ENCODE data around the gene DLG2.

Gene DLG2

DNA sequence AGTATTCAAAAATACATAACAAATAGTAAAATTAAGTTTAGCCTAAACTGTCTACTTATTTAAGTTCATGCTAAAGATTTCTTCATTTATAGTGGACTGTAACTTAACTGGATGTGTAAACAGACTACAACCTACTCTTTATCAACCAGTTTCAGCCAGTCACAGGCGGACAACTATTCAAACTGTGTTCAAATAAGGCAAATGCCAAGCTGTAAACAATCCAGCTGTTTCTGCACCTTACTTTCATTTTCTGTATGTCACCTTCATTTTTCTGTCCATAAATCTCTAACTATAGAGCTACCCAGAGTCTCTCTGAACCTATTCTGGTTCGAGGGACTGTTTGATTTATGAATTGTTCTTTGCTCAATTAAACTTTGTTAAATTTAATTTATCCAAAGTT is 992.8 kb downstream of the DLG2 start:
- Histone ChIP-seq H3K9me2 (replicated peaks; ENCODE audit: control insufficient read depth, low read length) (no peaks in the 10 kb centered on the region), H3K27ac (ENCODE audit: low read depth, low read length) (no peak overlapping the region), H3K27me3 (ENCODE audit: control insufficient read depth, low read length) (peaks cover 7% of the 10 kb centered on the region), H4K20me1 (ENCODE audit: control insufficient read depth, insufficient read depth, low read depth, low read length) (no peaks in the 10 kb centered on the region), H3K9me3 (ENCODE audit: control insufficient read depth, insufficient read depth, low read length) (no peaks in the 10 kb centered on the region), H3K4me3 (ENCODE audit: low read length) (no peak overlapping the region), H3K4me2 (ENCODE audit: low read length) (no peak overlapping the region), H3K4me1 (ENCODE audit: control insufficient read depth, low read length) (no peaks in the 10 kb centered on the region), H3F3A (ENCODE audit: control insufficient read depth, insufficient read depth) (no peaks in the 10 kb centered on the region), H3K79me2 (ENCODE audit: control insufficient read depth, low read length) (no peaks in the 10 kb centered on the region), H3K36me3 (ENCODE audit: control insufficient read depth, low read length) (no peaks in the 10 kb centered on the region)
- TF ChIP-seq, protein P1, sequence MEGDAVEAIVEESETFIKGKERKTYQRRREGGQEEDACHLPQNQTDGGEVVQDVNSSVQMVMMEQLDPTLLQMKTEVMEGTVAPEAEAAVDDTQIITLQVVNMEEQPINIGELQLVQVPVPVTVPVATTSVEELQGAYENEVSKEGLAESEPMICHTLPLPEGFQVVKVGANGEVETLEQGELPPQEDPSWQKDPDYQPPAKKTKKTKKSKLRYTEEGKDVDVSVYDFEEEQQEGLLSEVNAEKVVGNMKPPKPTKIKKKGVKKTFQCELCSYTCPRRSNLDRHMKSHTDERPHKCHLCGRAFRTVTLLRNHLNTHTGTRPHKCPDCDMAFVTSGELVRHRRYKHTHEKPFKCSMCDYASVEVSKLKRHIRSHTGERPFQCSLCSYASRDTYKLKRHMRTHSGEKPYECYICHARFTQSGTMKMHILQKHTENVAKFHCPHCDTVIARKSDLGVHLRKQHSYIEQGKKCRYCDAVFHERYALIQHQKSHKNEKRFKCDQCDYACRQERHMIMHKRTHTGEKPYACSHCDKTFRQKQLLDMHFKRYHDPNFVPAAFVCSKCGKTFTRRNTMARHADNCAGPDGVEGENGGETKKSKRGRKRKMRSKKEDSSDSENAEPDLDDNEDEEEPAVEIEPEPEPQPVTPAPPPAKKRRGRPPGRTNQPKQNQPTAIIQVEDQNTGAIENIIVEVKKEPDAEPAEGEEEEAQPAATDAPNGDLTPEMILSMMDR (IDR thresholded peaks at IDR 0.05; ENCODE audit: low read depth, low read length, poor library complexity, severe bottlenecking): no peak
- TF ChIP-seq EZH2phosphoT487 (IDR thresholded peaks at IDR 0.05; ENCODE audit: borderline replicate concordance, low read length): no peak

- TF ChIP-seq, protein P1 (IDR thresholded peaks at IDR 0.05; ENCODE audit: low read depth, low read length, poor library complexity, severe bottlenecking): no peak
- no peak for TF ChIP-seq EZH2phosphoT487 (IDR thresholded peaks at IDR 0.05; ENCODE audit: borderline replicate concordance, low read length)
These were observed 998.1 kb downstream of the DLG2 start for GRCh38 chr11:84628871-84629620.

GRCh38 chr11:84626256-84626655 is 1000.9 kb downstream of the DLG2 start:
- Histone ChIP-seq H3K4me3 (ENCODE audit: low read length) (no peak overlapping the region), H3K4me1 (ENCODE audit: control insufficient read depth, low read length) (no peaks in the 10 kb centered on the region), H3K27ac (ENCODE audit: low read depth, low read length) (no peak overlapping the region), H3K36me3 (ENCODE audit: control insufficient read depth, low read length) (no peaks in the 10 kb centered on the region), H4K20me1 (ENCODE audit: control insufficient read depth, insufficient read depth, low read depth, low read length) (no peaks in the 10 kb centered on the region), H3K9me3 (ENCODE audit: control insufficient read depth, insufficient read depth, low read length) (no peaks in the 10 kb centered on the region), H3K79me2 (ENCODE audit: control insufficient read depth, low read length) (no peaks in the 10 kb centered on the region), H3K27me3 (ENCODE audit: control insufficient read depth, low read length) (no peaks in the 10 kb centered on the region), H3F3A (ENCODE audit: control insufficient read depth, insufficient read depth) (no peaks in the 10 kb centered on the region), H3K4me2 (ENCODE audit: low read length) (no peak overlapping the region), H3K9me2 (replicated peaks; ENCODE audit: control insufficient read depth, low read length) (no peaks in the 10 kb centered on the region)
- no peak for TF ChIP-seq EZH2phosphoT487 (IDR thresholded peaks at IDR 0.05; ENCODE audit: borderline replicate concordance, low read length)
- TF ChIP-seq, protein P1 (IDR thresholded peaks at IDR 0.05; ENCODE audit: low read depth, low read length, poor library complexity, severe bottlenecking): no peak

More at GRCh38 chr11:84628871-84629620, 998.1 kb downstream of the DLG2 start:
- H4K20me1 ChIP-seq (ENCODE audit: control insufficient read depth, insufficient read depth, low read depth, low read length): no peaks in the 10 kb centered on the region
- no peaks in the 10 kb centered on the region for H3K4me1 ChIP-seq (ENCODE audit: control insufficient read depth, low read length)
- H3K9me2 ChIP-seq (replicated peaks; ENCODE audit: control insufficient read depth, low read length): no peaks in the 10 kb centered on the region
- no peaks in the 10 kb centered on the region for H3K79me2 ChIP-seq (ENCODE audit: control insufficient read depth, low read length)
- no peaks in the 10 kb centered on the region for H3K27me3 ChIP-seq (ENCODE audit: control insufficient read depth, low read length)
- H3K27ac ChIP-seq (ENCODE audit: low read depth, low read length): no peak overlapping the region
- H3K36me3 ChIP-seq (ENCODE audit: control insufficient read depth, low read length): no peaks in the 10 kb centered on the region
- H3K4me3 ChIP-seq (ENCODE audit: low read length): no peak overlapping the region
- no peaks in the 10 kb centered on the region for H3F3A ChIP-seq (ENCODE audit: control insufficient read depth, insufficient read depth)
- H3K4me2 ChIP-seq (ENCODE audit: low read length): no peak overlapping the region
- H3K9me3 ChIP-seq (ENCODE audit: control insufficient read depth, insufficient read depth, low read length): no peaks in the 10 kb centered on the region

Data from DOHH2 (cell line).